Astrocyte (in vitro differentiated cells and primary cell): ENCODE data around the gene LIN52. TPM values are rescaled to one million over a fixed set of nuclear protein-coding genes. Genes with fewer than 3 reads are reported as not detected.

ENCODE experiments used
- DNase-seq: peaks from one replicate; pipeline ENCODE4 v3.0.0-alpha.2; 2010; ENCODE audit warnings: low read depth
- FAIRE-seq: peaks from 2 replicates; lab custom pipeline; 2011; peaks lifted over from hg19 to GRCh38; lab: Jason Lieb, UNC
- H2AFZ ChIP-seq: 2 replicates; pipeline ENCODE4 v1.6.0; 2012; ENCODE audit warnings: low read depth, low read length, inconsistent platforms
- H3K27ac ChIP-seq: 2 replicates; pipeline ENCODE4 v1.5.1; 2011; ENCODE audit warnings: low read depth, low read length, inconsistent platforms
- H3K27me3 ChIP-seq: 2 replicates; pipeline ENCODE4 v1.6.0; 2011; ENCODE audit warnings: low read length, inconsistent platforms; ENCODE audit not compliant: insufficient read depth
- H3K36me3 ChIP-seq: 2 replicates; pipeline ENCODE4 v1.5.1; 2011; ENCODE audit warnings: low read length, inconsistent platforms; ENCODE audit not compliant: insufficient read depth
- H3K4me1 ChIP-seq: 2 replicates; pipeline ENCODE4 v1.5.1; 2011; ENCODE audit warnings: low read length, inconsistent platforms; ENCODE audit not compliant: insufficient read depth
- H3K4me2 ChIP-seq: 2 replicates; pipeline ENCODE4 v1.6.0; 2012; ENCODE audit warnings: low read length, inconsistent platforms
- H3K4me3 ChIP-seq: 2 replicates; pipeline ENCODE4 v1.5.1; 2011; ENCODE audit warnings: low read depth, mild to moderate bottlenecking, low read length, inconsistent platforms; ENCODE audit not compliant: insufficient read depth
- H3K79me2 ChIP-seq: 2 replicates; pipeline ENCODE4 v1.6.0; 2012; ENCODE audit warnings: mild to moderate bottlenecking, low read length, inconsistent platforms; ENCODE audit not compliant: insufficient read depth
- H3K9ac ChIP-seq: 2 replicates; pipeline ENCODE4 v1.6.0; 2012; ENCODE audit warnings: mild to moderate bottlenecking, low read length, inconsistent platforms
- H3K9me3 ChIP-seq: 2 replicates; pipeline ENCODE4 v1.5.1; 2012; ENCODE audit warnings: low read depth, mild to moderate bottlenecking, low read length, inconsistent platforms; ENCODE audit not compliant: insufficient read depth
- H4K20me1 ChIP-seq: 2 replicates; pipeline ENCODE4 v1.6.0; 2012; ENCODE audit warnings: low read length, inconsistent platforms; ENCODE audit not compliant: insufficient read depth
- H3K27ac Mint-ChIP-seq: one replicate; pipeline ENCODE4 v1.8.0; 2021; ENCODE audit warnings: mild to moderate bottlenecking, mixed read lengths; ENCODE audit not compliant: unreplicated experiment
- H3K27me3 Mint-ChIP-seq: one replicate; pipeline ENCODE4 v1.8.0; 2021; ENCODE audit warnings: low read depth, mixed read lengths; ENCODE audit not compliant: unreplicated experiment
- H3K36me3 Mint-ChIP-seq: one replicate; pipeline ENCODE4 v1.8.0; 2021; ENCODE audit warnings: low read depth, mixed read lengths; ENCODE audit not compliant: unreplicated experiment
- H3K4me1 Mint-ChIP-seq: one replicate; pipeline ENCODE4 v1.8.0; 2021; ENCODE audit warnings: low read depth, mixed read lengths; ENCODE audit not compliant: unreplicated experiment
- H3K4me3 Mint-ChIP-seq: one replicate; pipeline ENCODE4 v1.8.0; 2021; ENCODE audit warnings: mild to moderate bottlenecking, moderate library complexity, mixed read lengths; ENCODE audit not compliant: unreplicated experiment
- H3K9me3 Mint-ChIP-seq: one replicate; pipeline ENCODE4 v1.8.0; 2021; ENCODE audit warnings: mild to moderate bottlenecking, mixed read lengths; ENCODE audit not compliant: unreplicated experiment
- EZH2 ChIP-seq: IDR thresholded peaks from 2 replicates; pipeline ENCODE4 v1.6.1; 2012; ENCODE audit warnings: mild to moderate bottlenecking, low read length, inconsistent platforms; ENCODE audit not compliant: insufficient read depth
- total RNA-seq: library from RNA; stranded (reverse); gene quantifications from 2 replicates; pipeline ENCODE4 v1.2.1, GENCODE V29; 2021
- TF ChIP-seq, protein P1 (sequence below): IDR thresholded peaks from 2 replicates; pipeline ENCODE4 v1.5.1; 2011; ENCODE audit warnings: low read depth, mild to moderate bottlenecking, inconsistent platforms, low read length, moderate library complexity; ENCODE audit not compliant: insufficient read depth

The LIN52 gene
- total RNA-seq, 1 donor from 2014 or later = 5.5 TPM

- Mint-ChIP-seq H3K36me3 (no peaks in the 10 kb centered on the region), H3K4me3 (no peak overlapping the region), H3K27me3 (peaks cover 87% of the 10 kb centered on the region), H3K27ac (no peak overlapping the region), H3K4me1 (no peaks in the 10 kb centered on the region), H3K9me3 (peaks cover 8% of the 10 kb centered on the region)
- FAIRE-seq = no peak
- peaks cover 92% of the 10 kb centered on the region for H3K27me3 ChIP-seq
- H4K20me1 ChIP-seq = peaks cover 10% of the 10 kb centered on the region
- H3K9ac ChIP-seq = no peak overlapping the region
- H2AFZ ChIP-seq = no peak overlapping the region
- no peak overlapping the region for H3K4me2 ChIP-seq
- TF ChIP-seq EZH2 = no peak
- TF ChIP-seq, protein P1, sequence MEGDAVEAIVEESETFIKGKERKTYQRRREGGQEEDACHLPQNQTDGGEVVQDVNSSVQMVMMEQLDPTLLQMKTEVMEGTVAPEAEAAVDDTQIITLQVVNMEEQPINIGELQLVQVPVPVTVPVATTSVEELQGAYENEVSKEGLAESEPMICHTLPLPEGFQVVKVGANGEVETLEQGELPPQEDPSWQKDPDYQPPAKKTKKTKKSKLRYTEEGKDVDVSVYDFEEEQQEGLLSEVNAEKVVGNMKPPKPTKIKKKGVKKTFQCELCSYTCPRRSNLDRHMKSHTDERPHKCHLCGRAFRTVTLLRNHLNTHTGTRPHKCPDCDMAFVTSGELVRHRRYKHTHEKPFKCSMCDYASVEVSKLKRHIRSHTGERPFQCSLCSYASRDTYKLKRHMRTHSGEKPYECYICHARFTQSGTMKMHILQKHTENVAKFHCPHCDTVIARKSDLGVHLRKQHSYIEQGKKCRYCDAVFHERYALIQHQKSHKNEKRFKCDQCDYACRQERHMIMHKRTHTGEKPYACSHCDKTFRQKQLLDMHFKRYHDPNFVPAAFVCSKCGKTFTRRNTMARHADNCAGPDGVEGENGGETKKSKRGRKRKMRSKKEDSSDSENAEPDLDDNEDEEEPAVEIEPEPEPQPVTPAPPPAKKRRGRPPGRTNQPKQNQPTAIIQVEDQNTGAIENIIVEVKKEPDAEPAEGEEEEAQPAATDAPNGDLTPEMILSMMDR = no peak
- no peak overlapping the region for H3K27ac ChIP-seq
- no peaks in the 10 kb centered on the region for H3K4me1 ChIP-seq
- H3K79me2 ChIP-seq = no peaks in the 10 kb centered on the region
- no peaks in the 10 kb centered on the region for H3K36me3 ChIP-seq
- H3K9me3 ChIP-seq = no peaks in the 10 kb centered on the region
- no peak for DNase-seq
- no peak overlapping the region for H3K4me3 ChIP-seq
Measured at GRCh38 chr14:74243051-74243450, 158.3 kb downstream of the LIN52 start.

GRCh38 chr14:74244115-74244514 lies 159.4 kb downstream of the LIN52 start:
- peaks cover 77% of the 10 kb centered on the region for H3K27me3 Mint-ChIP-seq
- FAIRE-seq (no peak), DNase-seq (no peak)
- Histone ChIP-seq H4K20me1 (peaks cover 10% of the 10 kb centered on the region), H3K79me2 (no peaks in the 10 kb centered on the region), H3K36me3 (no peaks in the 10 kb centered on the region), H3K4me3 (no peak overlapping the region), H2AFZ (no peak overlapping the region), H3K4me2 (no peak overlapping the region), H3K9ac (no peak overlapping the region), H3K27me3 (peaks cover 81% of the 10 kb centered on the region), H3K9me3 (no peaks in the 10 kb centered on the region), H3K27ac (no peak overlapping the region), H3K4me1 (no peaks in the 10 kb centered on the region)
- no peaks in the 10 kb centered on the region for H3K36me3 Mint-ChIP-seq
- peaks cover 2% of the 10 kb centered on the region for H3K9me3 Mint-ChIP-seq
- TF ChIP-seq EZH2 = no peak
- TF ChIP-seq, protein P1 = no peak
- H3K4me1 Mint-ChIP-seq = no peaks in the 10 kb centered on the region
- H3K4me3 Mint-ChIP-seq = peak overlapping the region; percentile 62
- no peak overlapping the region for H3K27ac Mint-ChIP-seq

GRCh38 chr14:74245292-74245691 lies 160.5 kb downstream of the LIN52 start:
- no peaks in the 10 kb centered on the region for H3K36me3 Mint-ChIP-seq
- no peak overlapping the region for H3K4me3 Mint-ChIP-seq
- no peaks in the 10 kb centered on the region for H3K79me2 ChIP-seq
- no peak overlapping the region for H3K27ac ChIP-seq
- peaks cover 73% of the 10 kb centered on the region for H3K27me3 ChIP-seq
- no peak overlapping the region for H3K4me2 ChIP-seq
- H3K9me3 ChIP-seq = no peaks in the 10 kb centered on the region
- H3K9ac ChIP-seq = no peak overlapping the region
- peaks cover 2% of the 10 kb centered on the region for H3K9me3 Mint-ChIP-seq
- H3K27me3 Mint-ChIP-seq = peaks cover 77% of the 10 kb centered on the region
- no peaks in the 10 kb centered on the region for H3K4me1 ChIP-seq
- TF ChIP-seq, protein P1 = no peak
- no peak for TF ChIP-seq EZH2
- no peak overlapping the region for H2AFZ ChIP-seq
- no peak for FAIRE-seq
- DNase-seq = no peak
- peaks cover 10% of the 10 kb centered on the region for H4K20me1 ChIP-seq
- no peak overlapping the region for H3K4me3 ChIP-seq
- no peak overlapping the region for H3K27ac Mint-ChIP-seq
- no peaks in the 10 kb centered on the region for H3K36me3 ChIP-seq
- no peaks in the 10 kb centered on the region for H3K4me1 Mint-ChIP-seq
